H9 (cell line): ENCODE data around the gene RAB6B. TPM values are rescaled to one million over a fixed set of nuclear protein-coding genes. Genes with fewer than 3 reads are reported as not detected.

ENCODE experiments used
- DNase-seq: peaks from one replicate; pipeline ENCODE4 v3.0.0-alpha.2; 2017
- H2AFZ ChIP-seq: one replicate; pipeline ENCODE4 v1.6.1; 2013; ENCODE audit warnings: mild to moderate bottlenecking, low read length, control low read depth, moderate library complexity
- H2AK5ac ChIP-seq: 2 replicates; pipeline ENCODE4 v1.6.1; 2013; ENCODE audit warnings: low read length, control low read depth, mixed read lengths; ENCODE audit not compliant: insufficient read length
- H2BK120ac ChIP-seq: one replicate; pipeline ENCODE4 v1.6.1; 2013; ENCODE audit warnings: low read depth, mild to moderate bottlenecking, low read length, control low read depth, inconsistent platforms; ENCODE audit not compliant: poor library complexity, severe bottlenecking
- H2BK12ac ChIP-seq: 2 replicates; pipeline ENCODE4 v1.6.1; 2013; ENCODE audit warnings: low read length, control low read depth, mixed read lengths, low read depth; ENCODE audit not compliant: insufficient read length
- H2BK15ac ChIP-seq: 2 replicates; pipeline ENCODE4 v1.6.1; 2013; ENCODE audit warnings: low read depth, low read length, control low read depth
- H2BK20ac ChIP-seq: one replicate; pipeline ENCODE4 v1.6.1; 2013; ENCODE audit warnings: low read depth, mild to moderate bottlenecking, low read length, control low read depth, inconsistent platforms; ENCODE audit not compliant: poor library complexity, severe bottlenecking
- H2BK5ac ChIP-seq: 2 replicates; pipeline ENCODE4 v1.6.1; 2013; ENCODE audit warnings: low read length, control low read depth, mixed read lengths; ENCODE audit not compliant: insufficient read length
- H3K14ac ChIP-seq: 2 replicates; pipeline ENCODE4 v1.6.1; 2013; ENCODE audit warnings: low read length, control low read depth; ENCODE audit not compliant: insufficient read depth
- H3K18ac ChIP-seq: 2 replicates; pipeline ENCODE4 v1.6.1; 2013; ENCODE audit warnings: low read depth, mild to moderate bottlenecking, mixed read lengths, low read length, control low read depth; ENCODE audit not compliant: insufficient read length
- H3K23ac ChIP-seq: 2 replicates; pipeline ENCODE4 v1.6.1; 2013; ENCODE audit warnings: low read length, control low read depth, mixed read lengths, low read depth; ENCODE audit not compliant: insufficient read length
- H3K23me2 ChIP-seq: 2 replicates; pipeline ENCODE4 v1.6.1; 2013; ENCODE audit warnings: low read depth, mild to moderate bottlenecking, mixed read lengths, low read length, control low read depth; ENCODE audit not compliant: insufficient read length, poor library complexity, severe bottlenecking
- H3K27ac ChIP-seq: 2 replicates; pipeline ENCODE4 v1.5.1; 2013; ENCODE audit warnings: low read length, control low read depth, mixed read lengths, low read depth; ENCODE audit not compliant: insufficient read length
- H3K27me3 ChIP-seq: 2 replicates; pipeline ENCODE4 v1.6.1; 2013; ENCODE audit warnings: low read length, control low read depth, inconsistent platforms; ENCODE audit not compliant: insufficient read depth
- H3K4ac ChIP-seq: 2 replicates; pipeline ENCODE4 v1.6.1; 2013; ENCODE audit warnings: low read depth, mild to moderate bottlenecking, control low read depth, inconsistent platforms, low read length, moderate library complexity
- H3K4me1 ChIP-seq: 2 replicates; pipeline ENCODE4 v1.6.1; 2013; ENCODE audit warnings: low read length, control low read depth, inconsistent platforms; ENCODE audit not compliant: insufficient read depth
- H3K4me2 ChIP-seq: 2 replicates; pipeline ENCODE4 v1.6.1; 2013; ENCODE audit warnings: low read length, control low read depth, mixed read lengths; ENCODE audit not compliant: insufficient read length, insufficient read depth
- H3K56ac ChIP-seq: 2 replicates; pipeline ENCODE4 v1.6.1; 2013; ENCODE audit warnings: low read depth, mild to moderate bottlenecking, mixed read lengths, low read length, control low read depth; ENCODE audit not compliant: insufficient read length
- H3K79me1 ChIP-seq: 2 replicates; pipeline ENCODE4 v1.6.1; 2013; ENCODE audit warnings: low read depth, mild to moderate bottlenecking, moderate library complexity, low read length, control low read depth, inconsistent platforms; ENCODE audit not compliant: insufficient read depth, poor library complexity, severe bottlenecking
- H3K79me2 ChIP-seq: 2 replicates; pipeline ENCODE4 v1.6.1; 2013; ENCODE audit warnings: low read length, control low read depth, inconsistent platforms; ENCODE audit not compliant: insufficient read depth
- H3K9ac ChIP-seq: 2 replicates; pipeline ENCODE4 v1.6.1; 2013; ENCODE audit warnings: low read length, control low read depth, mixed read lengths; ENCODE audit not compliant: insufficient read length; ENCODE audit errors: extremely low read depth
- H3K9me3 ChIP-seq: one replicate; pipeline ENCODE4 v1.6.1; 2013; ENCODE audit warnings: low read depth, low read length, inconsistent platforms; ENCODE audit not compliant: control insufficient read depth
- H3T11ph ChIP-seq: one replicate; pipeline ENCODE4 v1.6.1; 2013; ENCODE audit warnings: mild to moderate bottlenecking, low read length, control low read depth, inconsistent platforms
- H4K20me1 ChIP-seq: one replicate; pipeline ENCODE4 v1.6.1; 2013; ENCODE audit not compliant: control insufficient read depth, insufficient read length, insufficient read depth
- H4K5ac ChIP-seq: 2 replicates; pipeline ENCODE4 v1.6.1; 2013; ENCODE audit warnings: low read depth, mild to moderate bottlenecking, mixed read lengths, low read length, control low read depth; ENCODE audit not compliant: insufficient read length
- H4K8ac ChIP-seq: replicated peaks from 2 replicates; pipeline ENCODE4 v1.6.1; 2013; ENCODE audit warnings: low read length, control low read depth, mixed read lengths, low read depth; ENCODE audit not compliant: insufficient read length
- H4K91ac ChIP-seq: 2 replicates; pipeline ENCODE4 v1.6.1; 2013; ENCODE audit warnings: low read depth, mild to moderate bottlenecking, moderate library complexity, mixed read lengths, low read length, control low read depth; ENCODE audit not compliant: insufficient read length
- H3K27ac Mint-ChIP-seq, 3 experiments: 2 replicates in 2 of 3; 3 replicates in 1 of 3; pipeline ENCODE4 v1.8.0; 2020 to 2021; ENCODE audit warnings: mixed read lengths in 3 of 3, mild to moderate bottlenecking in 1 of 3, moderate library complexity in 1 of 3
- H3K27me3 Mint-ChIP-seq: 2 replicates; pipeline ENCODE4 v1.8.0; 2021; ENCODE audit warnings: low read depth, mild to moderate bottlenecking, moderate library complexity, mixed read lengths
- H3K36me3 Mint-ChIP-seq, 3 experiments: 2 replicates in 2 of 3; 3 replicates in 1 of 3; pipeline ENCODE4 v1.8.0; 2020 to 2021; ENCODE audit warnings: low read depth in 3 of 3, mixed read lengths in 3 of 3; ENCODE audit not compliant: insufficient read depth in 1 of 3
- H3K4me1 Mint-ChIP-seq, 2 experiments: 2 replicates each; pipeline ENCODE4 v1.8.0; 2020; ENCODE audit warnings: mixed read lengths in 2 of 2
- H3K4me3 Mint-ChIP-seq, 2 experiments: 2 replicates in 1 of 2; 3 replicates in 1 of 2; pipeline ENCODE4 v1.8.0; 2020 to 2021; ENCODE audit warnings: mild to moderate bottlenecking in 2 of 2, mixed read lengths in 2 of 2, moderate library complexity in 1 of 2
- H3K9me3 Mint-ChIP-seq, 2 experiments: 2 replicates in 1 of 2; 3 replicates in 1 of 2; pipeline ENCODE4 v1.8.0; 2020; ENCODE audit warnings: mild to moderate bottlenecking in 2 of 2, mixed read lengths in 2 of 2, moderate library complexity in 1 of 2
- CTCF ChIP-seq: fragments of 200-600 bp; sonication (generic); conservative IDR thresholded peaks from 3 replicates; pipeline ENCODE4 v1.8.0; 2021; ENCODE audit warnings: antibody characterized with exemption, mild to moderate bottlenecking
- WGBS: extraction: QIAGEN DNeasy Blood & Tissue Kit; methylation state at CpG from one replicate; pipeline ENCODE4 v1.1.7; 2013; ENCODE audit warnings: missing lambda C conversion rate, low lambda C conversion rate, mixed read lengths; ENCODE audit not compliant: insufficient read length; ENCODE audit errors: extremely low coverage; 5-methylcytosine and 5-hydroxymethylcytosine counted together
- total RNA-seq: library from RNA; stranded (reverse); gene quantifications from 2 replicates; pipeline ENCODE4 v1.2.1, GENCODE V29; 2021

The RAB6B gene
- total RNA-seq, 1 experiment from 2014 or later: 12.3 TPM

GRCh38 chr3:133838296-133838789 lies 57.3 kb downstream of the RAB6B start:
- Histone ChIP-seq H3K56ac (no peak overlapping the region), H3K23me2 (no peaks in the 10 kb centered on the region), H4K20me1 (no peaks in the 10 kb centered on the region), H3K79me1 (no peaks in the 10 kb centered on the region), H3K23ac (no peak overlapping the region), H3K4ac (no peak overlapping the region), H2BK120ac (no peak overlapping the region), H3K4me1 (no peaks in the 10 kb centered on the region), H2BK5ac (no peak overlapping the region), H3K79me2 (no peaks in the 10 kb centered on the region), H4K8ac (no peak overlapping the region), H3K4me2 (no peak overlapping the region), H2BK12ac (no peak overlapping the region), H2BK20ac (no peak overlapping the region), H2AK5ac (no peak overlapping the region), H2AFZ (no peak overlapping the region), H3K9me3 (no peaks in the 10 kb centered on the region), H3K27me3 (no peaks in the 10 kb centered on the region), H3K18ac (no peak overlapping the region), H4K91ac (no peak overlapping the region), H3K27ac (no peak overlapping the region), H3K9ac (no peak overlapping the region), H4K5ac (no peak overlapping the region), H2BK15ac (no peak overlapping the region), H3K14ac (no peak overlapping the region), H3T11ph (no peak overlapping the region)
- WGBS: no CpG with 5 or more reads among the region's 4 CpGs
- no peak overlapping the region; a peak in 2 of 7 replicates for H3K27ac Mint-ChIP-seq
- H3K4me1 Mint-ChIP-seq: no peaks in the 10 kb centered on the region
- no peaks in the 10 kb centered on the region for H3K9me3 Mint-ChIP-seq
- no peak overlapping the region for H3K4me3 Mint-ChIP-seq
- DNase-seq: no peak
- TF ChIP-seq CTCF: no peak
- no peaks in the 10 kb centered on the region for H3K27me3 Mint-ChIP-seq
- H3K36me3 Mint-ChIP-seq: peaks cover 0 to 3% (median 1%) of the 10 kb centered on the region in 3 experiments; a peak in 1 of 7 replicates
